GM12872 (cell line): ENCODE data around the gene MINDY1.

Experiments used
- TF ChIP-seq, protein P1 (sequence below): IDR thresholded peaks from 3 replicates; pipeline ENCODE4 v1.5.1; 2011; ENCODE audit warnings: low read depth, mild to moderate bottlenecking, low read length, moderate library complexity; ENCODE audit not compliant: insufficient read depth

Gene MINDY1

DNA sequence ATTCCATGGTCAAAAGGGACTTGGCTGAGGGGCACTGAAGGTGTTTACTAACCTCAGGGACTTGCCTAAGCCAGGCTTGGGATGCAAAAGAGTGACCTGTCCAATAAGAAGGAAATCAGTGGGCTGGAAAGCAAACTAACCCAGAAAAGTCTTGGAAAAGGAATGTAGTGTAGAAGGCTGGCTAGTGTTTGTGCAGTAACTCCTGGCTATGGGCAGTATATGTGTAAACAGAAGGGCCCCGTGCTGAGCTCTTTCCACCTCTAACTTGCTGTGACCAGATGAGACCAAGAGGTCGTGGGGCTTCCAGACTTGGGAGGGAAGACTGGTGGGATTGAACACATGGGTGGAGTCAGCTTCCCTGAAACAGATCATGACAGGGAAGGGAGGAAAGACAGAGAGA is 4.1 kb downstream of the MINDY1 start:
- TF ChIP-seq, protein P1, sequence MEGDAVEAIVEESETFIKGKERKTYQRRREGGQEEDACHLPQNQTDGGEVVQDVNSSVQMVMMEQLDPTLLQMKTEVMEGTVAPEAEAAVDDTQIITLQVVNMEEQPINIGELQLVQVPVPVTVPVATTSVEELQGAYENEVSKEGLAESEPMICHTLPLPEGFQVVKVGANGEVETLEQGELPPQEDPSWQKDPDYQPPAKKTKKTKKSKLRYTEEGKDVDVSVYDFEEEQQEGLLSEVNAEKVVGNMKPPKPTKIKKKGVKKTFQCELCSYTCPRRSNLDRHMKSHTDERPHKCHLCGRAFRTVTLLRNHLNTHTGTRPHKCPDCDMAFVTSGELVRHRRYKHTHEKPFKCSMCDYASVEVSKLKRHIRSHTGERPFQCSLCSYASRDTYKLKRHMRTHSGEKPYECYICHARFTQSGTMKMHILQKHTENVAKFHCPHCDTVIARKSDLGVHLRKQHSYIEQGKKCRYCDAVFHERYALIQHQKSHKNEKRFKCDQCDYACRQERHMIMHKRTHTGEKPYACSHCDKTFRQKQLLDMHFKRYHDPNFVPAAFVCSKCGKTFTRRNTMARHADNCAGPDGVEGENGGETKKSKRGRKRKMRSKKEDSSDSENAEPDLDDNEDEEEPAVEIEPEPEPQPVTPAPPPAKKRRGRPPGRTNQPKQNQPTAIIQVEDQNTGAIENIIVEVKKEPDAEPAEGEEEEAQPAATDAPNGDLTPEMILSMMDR = no peak

DNA sequence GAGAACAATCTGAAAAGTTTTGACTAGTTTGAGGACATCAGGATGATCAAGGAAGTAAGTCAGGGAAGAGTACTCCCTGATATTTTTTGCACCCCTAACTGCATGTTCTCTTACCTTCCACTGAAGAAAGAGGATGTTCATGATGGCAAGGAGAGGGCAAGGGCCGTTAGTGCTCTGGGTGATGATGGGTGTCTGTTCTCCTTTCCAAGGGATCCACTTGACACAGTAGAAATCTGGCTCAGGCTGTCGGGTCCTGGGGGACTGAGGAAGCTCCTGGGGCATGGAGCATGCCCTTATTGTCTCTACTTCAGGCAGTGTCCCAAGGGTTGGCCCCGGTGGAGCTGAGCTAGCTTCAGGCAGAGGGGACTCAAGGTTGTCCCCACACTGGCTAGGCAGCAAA is 4.7 kb downstream of the MINDY1 start:
- TF ChIP-seq, protein P1 = no peak

DNA sequence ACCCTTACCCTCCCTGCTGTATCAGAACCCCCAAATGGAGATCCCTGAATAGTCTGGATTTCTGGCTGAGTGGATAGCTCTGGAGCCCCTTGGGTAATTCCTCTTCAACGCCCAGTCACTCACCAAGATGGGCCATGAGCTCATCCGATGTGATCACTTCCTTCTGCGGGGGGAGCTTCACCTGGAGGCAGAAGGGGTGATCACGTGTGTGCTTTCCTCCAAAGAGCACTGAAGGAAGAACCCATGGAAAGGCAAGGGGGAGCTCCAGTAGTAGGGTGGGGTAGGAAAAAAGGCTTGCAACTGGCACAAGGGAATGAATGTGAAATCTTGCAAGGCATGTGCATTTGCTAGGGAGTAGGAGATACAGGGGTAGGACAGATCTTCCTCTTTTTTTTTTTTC is 5.1 kb downstream of the MINDY1 start:
- TF ChIP-seq, protein P1 = no peak

DNA sequence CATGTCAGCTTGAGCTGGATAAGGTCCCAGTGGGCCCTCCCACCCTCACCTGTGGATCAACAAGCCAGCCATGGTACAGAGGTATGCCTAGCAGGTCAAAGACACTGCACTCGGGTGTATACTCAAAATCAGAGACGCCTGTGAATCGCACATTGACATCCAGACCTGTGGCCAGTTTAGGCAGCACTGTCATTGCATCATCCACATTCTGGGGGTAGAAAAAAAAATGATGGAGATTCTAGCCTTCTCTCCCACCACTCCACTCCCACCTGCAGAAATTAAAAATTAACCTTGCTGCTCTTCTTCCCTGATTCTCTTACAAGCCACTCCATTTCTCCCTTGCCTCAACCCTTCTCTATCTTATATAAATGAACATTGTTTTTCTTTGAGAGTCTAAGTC is 6.3 kb downstream of the MINDY1 start:
- TF ChIP-seq, protein P1 = no peak

DNA sequence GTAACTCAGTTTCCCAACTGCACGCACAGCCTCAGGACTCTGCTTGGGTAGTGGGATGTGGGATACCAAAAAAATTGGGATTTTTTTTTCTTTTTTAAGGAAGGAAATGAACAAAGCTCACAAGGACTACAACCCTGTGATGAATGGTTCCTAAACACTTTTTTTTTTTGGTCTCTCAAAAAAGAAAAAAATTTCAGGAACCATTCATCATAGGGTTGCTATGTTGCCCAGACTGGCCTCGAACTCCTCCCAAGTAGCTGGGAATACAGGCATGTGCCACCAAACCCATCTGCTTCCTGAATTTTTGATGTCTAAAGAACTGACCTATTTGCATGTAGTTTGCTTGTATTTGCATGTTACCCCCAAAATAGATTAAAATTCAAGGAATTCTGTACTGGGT is 6.8 kb downstream of the MINDY1 start:
- TF ChIP-seq, protein P1 = no peak

DNA sequence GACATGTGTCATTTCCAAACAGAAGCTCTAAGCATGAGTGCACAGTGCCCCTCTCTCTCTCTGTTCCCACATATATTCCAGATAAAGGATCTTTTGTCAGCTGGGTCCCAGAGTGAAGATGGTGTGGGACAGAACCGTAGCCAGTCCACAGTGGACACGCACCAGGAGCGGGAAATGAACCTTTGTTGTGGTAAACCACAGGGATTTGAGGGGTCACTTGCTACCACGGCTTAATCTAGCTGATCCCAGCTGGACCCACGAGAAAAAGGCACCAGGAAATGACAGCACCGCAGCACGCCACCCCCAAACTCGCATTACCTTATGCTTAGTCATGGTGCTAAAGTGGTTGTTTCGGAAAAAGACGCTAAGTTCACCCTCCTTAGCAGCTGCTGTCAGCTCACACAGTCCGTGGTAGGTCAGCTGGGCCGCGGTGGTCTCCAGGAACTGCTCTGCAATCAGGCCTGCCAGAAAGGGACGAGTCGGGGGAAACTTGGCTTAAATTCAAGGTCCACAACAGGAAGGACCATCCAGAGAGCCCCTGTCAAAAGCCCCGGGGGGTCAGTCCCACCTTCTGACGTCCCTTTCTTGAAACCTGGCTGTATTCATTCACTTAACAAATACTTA is 7.5 kb downstream of the MINDY1 start:
- TF ChIP-seq, protein P1 = no peak

DNA sequence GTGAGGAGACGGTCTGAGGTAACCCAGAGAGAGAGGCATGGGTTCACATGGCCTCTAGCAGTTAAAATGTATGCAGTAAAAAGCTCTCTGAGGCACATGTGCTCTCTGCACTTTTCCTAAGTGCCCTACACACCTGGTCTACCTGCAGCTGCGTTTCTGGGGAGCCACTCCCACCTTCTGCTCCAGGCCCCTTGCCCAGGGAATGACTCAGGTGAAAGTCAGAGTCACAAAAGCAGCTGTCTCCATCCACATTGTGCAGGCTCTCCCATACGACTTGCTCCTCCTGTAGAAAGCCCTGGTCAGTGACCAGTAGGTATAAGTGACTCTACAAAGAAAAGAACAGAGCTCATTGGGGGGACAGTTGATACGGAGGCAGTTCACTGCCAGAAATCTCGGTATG is 8.8 kb downstream of the MINDY1 start:
- TF ChIP-seq, protein P1 = no peak
